Kasumi-1 (cell line): Measurements from ENCODE around the gene SFXN3.

ENCODE experiments used
- DNase-seq, 2 experiments: peaks; one replicate each; lab custom pipeline; 2025; lab: John Stamatoyannopoulos, UW

SFXN3 gene

GRCh38 chr10:101000127-101000914, 30.7 kb upstream of the SFXN3 start:
- DNase-seq, result no peak

DNA sequence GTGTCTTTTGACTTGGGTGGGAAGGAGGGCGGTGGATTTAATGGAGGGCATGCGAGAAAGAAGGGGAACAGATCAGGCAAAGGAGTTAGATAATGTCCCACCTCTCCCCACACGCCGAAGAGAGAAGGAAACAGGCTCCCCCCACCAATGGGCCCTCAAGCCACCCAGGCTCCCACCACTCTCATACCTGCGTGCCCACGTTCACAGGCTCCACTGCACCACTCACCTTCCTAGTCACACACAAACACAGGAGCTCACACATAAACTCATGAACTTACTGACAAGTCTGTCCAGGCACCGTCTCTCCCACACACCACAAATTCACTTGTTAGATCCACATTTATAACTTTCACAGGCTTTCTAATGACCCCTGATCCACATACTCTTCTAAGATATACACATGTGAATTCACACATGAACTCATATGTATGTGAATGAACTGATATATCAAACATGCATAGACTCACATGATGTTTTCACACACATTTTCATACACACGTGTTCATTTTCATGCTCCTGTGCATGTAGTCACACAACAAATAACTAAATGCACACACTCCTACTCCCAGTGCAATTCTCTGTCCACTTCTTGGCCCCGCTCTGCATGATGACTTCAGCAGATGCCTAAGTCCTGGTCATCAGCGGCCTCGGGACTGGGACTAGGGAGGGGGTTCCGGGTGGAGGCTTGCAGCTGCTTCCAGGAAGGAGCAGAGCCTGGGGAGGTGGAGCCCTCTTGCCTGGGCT, 29.9 kb upstream of the SFXN3 start:
- DNase-seq, result no peak

- DNase-seq, result no peak
Observed at GRCh38 chr10:101001659-101002035, 29.4 kb upstream of the SFXN3 start.

DNA sequence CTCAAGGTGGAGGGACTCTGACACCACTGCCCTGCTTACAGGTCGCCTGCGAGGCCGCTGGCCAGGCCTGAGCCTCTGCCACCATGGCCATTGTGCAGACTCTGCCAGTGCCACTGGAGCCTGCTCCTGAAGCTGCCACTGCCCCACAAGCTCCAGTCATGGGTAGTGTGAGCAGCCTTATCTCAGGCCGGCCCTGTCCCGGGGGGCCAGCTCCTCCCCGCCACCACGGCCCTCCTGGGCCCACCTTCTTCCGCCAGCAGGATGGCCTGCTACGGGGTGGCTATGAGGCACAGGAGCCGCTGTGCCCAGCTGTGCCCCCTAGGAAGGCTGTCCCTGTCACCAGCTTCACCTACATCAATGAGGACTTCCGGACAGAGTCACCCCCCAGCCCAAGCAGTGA, 28.6 kb upstream of the SFXN3 start:
- no peak for DNase-seq

DNA sequence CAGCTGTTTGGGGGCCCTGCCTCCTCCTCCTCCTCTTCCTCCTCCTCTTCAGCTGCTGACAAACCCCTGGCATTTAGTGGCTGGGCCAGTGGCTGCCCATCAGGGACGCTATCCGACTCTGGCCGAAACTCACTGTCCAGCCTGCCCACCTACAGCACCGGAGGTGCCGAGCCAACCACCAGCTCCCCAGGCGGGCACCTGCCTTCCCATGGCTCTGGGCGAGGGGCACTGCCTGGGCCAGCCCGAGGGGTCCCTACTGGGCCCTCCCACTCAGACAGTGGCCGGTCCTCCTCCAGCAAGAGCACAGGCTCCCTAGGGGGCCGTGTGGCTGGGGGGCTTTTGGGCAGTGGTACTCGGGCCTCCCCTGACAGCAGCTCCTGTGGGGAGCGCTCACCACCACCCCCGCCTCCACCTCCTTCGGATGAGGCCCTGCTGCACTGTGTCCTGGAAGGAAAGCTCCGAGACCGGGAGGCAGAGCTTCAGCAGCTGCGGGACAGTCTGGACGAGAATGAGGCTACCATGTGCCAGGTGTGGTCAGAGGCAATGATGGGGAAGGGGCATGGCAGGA, 27.3 kb upstream of the SFXN3 start:
- DNase-seq, result no peak

GRCh38 chr10:101005361-101005760, 25.7 kb upstream of the SFXN3 start:
- no peak for DNase-seq

DNA sequence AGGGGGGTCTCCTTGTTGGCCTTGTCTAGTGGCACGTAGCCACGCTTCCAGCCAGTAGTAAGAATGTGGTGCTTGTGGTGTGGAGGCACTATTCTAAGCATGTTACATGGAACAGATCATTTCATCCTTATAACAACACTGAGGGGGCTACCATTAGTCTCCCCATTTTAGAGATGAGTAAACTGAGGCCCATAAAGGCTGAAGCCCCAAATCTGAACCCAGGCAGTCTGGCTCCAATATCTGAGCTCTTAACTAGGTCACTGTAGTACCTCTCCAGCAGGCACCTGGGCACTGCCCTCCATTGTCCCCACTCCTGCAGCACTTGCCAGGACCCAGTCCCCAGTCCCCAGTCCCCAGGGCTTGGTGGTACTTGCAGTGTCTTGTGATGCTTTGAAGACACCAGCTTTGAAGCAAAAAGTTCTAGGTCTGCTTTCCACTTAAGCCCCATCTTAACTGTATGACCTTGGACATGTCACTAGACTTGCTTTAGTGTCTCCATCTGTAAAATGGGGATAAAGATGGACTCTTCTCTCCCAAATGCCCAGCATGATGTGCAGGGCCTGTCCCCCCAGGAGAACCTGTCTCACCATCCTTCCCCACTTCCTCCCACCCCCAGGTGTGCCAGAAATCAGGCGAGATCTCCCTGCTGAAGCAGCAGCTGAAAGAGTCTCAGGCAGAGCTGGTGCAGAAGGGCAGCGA, 25.0 kb upstream of the SFXN3 start:
- DNase-seq, result no peak

DNA sequence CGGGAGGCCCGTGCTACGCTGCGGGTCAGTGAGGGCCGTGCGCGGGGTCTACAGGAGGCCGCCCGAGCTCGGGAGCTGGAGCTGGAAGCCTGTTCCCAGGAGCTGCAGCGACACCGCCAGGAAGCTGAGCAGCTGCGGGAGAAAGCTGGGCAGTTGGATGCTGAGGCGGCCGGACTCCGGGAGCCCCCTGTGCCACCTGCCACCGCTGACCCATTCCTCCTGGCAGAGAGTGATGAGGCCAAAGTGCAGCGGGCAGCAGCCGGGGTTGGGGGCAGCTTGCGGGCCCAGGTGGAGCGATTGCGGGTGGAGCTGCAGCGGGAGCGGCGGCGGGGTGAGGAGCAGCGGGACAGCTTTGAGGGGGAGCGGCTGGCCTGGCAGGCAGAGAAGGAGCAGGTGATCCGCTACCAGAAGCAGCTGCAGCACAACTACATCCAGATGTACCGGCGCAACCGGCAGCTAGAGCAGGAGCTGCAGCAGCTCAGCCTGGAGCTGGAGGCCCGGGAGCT, 24.4 kb upstream of the SFXN3 start:
- DNase-seq, result no peak

- no peak for DNase-seq
Observed at GRCh38 chr10:101007099-101007711, 23.8 kb upstream of the SFXN3 start.

DNA sequence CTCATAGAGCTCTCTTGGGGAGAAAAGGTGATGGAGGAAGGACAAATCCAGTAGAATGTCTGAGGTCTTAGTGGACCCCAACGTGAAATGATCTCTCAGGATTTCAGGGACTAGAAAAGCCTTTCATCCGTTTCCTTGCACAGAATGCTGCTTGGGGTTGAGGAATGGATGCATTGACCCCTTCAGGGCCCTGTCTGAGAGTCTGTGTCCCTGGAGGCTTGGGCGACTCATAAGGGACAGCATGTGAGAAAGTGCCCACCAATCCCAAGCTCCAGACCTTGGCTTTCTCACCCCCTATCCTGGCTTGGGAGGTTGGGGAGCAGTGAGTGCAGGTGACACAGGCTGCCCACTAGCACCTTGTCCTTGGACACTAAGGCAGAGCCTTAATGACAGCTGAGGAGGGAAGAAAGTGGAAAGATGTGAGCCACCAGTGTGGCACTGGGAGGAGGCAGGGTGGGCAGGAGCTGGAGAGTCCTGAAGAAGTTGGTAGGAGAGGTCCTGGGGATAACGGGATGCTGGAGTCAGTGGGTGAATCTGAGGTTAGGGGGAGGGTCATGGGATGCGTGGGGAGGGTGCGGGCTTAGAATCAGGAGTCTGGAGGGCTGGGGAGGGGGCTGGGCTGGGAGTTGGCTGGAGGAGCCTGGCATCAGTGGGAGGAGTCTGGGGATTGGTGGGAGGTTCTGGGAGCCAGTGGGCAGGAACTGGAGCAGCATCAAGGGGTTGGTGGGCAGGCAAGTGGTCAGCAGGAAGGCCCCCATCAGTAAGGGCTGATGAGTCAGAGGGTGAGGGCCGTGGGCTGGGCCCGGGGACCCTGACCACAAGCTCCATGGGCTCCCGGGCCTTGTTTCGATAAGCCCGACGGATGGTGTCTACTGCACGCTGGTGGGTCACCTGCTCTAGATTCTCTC, 22.9 kb upstream of the SFXN3 start:
- no peak for DNase-seq

GRCh38 chr10:101008823-101009423, 22.1 kb upstream of the SFXN3 start:
- no peak for DNase-seq

GRCh38 chr10:101010329-101010728, 20.7 kb upstream of the SFXN3 start:
- no peak for DNase-seq

GRCh38 chr10:101011517-101012423, 19.3 kb upstream of the SFXN3 start:
- peak; percentile 37 to 56 for DNase-seq

- peak; percentile 95 to 96 for DNase-seq
Observed at GRCh38 chr10:101012525-101013364, 18.3 kb upstream of the SFXN3 start.

DNA sequence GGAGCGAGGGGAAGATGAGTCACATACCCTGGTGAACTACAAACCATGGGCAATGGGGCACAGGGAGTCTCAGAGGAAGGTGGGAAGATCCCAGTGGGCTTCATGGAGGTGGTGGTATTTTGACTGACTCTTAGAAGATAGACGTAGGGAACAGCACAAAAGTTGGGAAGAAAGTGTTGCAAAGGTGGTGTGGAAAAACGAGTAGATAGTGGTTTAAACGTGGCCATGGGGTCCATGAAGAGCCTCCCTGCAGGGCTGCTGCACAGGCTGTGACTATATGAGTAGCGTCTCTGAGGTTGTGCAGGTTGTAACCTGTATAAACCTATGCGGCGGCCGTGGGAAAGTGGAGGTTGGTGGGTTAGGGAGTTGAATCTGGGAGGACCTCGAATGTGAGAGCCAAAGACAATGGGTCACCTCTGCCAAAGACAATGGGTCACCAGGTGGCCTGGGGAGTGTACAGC, 17.6 kb upstream of the SFXN3 start:
- DNase-seq, result no peak

- DNase-seq, result peak; percentile 76 to 88
Observed at GRCh38 chr10:101014230-101014884, 16.7 kb upstream of the SFXN3 start.

- peak; percentile 49 to 66 for DNase-seq
Observed at GRCh38 chr10:101014966-101015581, 16.0 kb upstream of the SFXN3 start.
